NCI-H128 (cell line): ENCODE results near the gene GALNTL6.
"Not testable (repeated sequence)": the region's sequence is repeated elsewhere in the genome, so short reads cannot be mapped to it uniquely, and the experiment has no call there.

Source experiments
- DNase-seq: peaks from one replicate; lab custom pipeline; 2025; ENCODE audit not compliant: unreplicated experiment; lab: John Stamatoyannopoulos, UW

GALNTL6 gene

DNA sequence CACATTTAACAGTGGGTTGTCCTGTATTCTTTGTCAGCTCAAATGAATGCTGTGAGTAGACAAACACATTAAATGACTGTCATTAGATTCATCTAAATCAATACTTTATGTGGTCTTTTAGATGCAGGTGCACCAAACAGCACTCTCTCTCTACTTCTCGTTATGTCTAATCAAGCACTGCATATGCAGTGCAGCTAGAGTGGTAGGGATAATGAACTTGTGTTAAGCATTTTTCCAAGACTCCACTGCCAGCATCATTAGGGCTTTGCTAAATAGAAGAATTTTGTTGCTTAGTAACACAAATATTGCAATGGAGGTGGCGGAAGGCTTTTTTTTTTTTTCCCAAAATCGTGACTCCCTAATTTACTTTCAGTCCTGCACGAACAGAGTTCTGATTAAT is 908.5 kb downstream of the GALNTL6 start:
- peak; percentile 7 for DNase-seq

DNA sequence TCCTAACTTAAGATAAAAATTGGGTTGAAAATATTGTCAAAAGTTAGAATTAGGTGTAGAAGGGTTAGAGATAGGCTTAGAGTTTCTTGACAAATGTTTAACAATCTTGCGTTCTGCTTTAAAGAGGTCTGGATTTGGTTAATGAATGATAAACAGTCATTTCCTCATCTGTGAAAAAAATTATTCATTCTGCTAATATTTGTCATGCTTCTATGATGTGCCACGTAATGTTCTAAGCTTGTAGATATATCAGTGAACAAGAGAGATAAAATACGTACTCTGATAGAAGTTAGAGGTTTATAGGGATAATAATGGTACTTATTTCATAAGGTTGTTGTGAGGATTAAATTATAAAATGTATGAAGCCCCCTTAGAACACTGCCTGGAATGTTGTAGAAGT is 912.4 kb downstream of the GALNTL6 start:
- no peak for DNase-seq

DNA sequence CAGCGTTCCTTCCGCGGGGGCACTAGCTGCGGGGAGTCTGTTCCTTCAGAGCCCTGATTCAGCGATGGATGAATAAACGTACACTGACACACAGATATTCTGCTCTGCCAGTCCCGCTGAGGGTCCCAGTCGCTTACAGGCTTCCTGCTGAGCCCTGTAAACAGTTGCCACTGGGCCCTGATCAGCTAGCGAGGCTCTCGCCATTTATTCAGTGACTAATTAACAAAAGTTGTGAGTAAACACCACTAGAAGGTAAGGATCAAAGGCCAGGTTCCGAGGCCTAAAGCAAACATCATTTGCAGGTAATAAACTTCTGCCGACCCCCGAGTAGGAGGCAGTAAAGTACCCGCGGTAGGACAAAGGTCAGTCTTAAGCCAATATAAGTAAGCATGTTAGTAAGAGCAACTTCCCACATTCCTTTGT is 912.8 kb downstream of the GALNTL6 start:
- no peak for DNase-seq

DNA sequence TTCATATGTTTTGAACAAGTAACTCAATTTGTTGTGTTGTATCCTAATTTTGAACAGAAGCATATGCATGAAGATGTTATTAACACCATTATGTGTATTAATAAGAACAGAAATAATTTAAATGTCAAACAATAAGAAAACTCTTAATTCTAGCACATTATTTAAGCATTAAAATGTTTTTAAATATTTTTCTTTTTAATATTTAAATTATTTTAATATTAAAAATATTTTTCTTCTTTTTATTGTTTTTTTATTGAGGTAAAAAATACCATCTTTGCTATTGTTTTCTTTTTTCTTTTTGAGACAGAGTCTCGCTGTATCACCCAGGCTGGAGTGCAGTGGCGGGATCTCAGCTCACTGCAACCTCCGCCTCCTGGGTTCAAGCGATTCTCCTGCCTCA is 914.4 kb downstream of the GALNTL6 start:
- no peak for DNase-seq

DNA sequence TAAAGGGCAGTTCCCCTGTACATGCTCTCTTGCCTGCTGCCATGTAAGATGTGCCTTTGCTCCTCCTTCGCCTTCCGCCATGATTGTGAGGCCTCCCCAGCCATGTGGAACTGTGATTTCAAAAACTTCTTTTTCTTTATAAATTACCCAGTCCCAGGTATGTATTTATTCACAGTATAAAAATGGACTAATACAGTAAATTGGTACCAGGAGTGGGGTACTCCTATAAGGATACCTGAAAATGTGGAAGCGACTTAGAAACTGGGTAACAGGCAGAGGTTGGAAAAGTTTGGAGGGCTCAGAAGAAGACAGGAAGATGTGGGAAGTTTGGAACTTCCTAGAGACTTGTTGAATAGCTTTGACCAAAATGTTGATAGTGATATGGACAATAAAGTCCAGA is 920.4 kb downstream of the GALNTL6 start:
- not testable (repeated sequence) for DNase-seq

DNA sequence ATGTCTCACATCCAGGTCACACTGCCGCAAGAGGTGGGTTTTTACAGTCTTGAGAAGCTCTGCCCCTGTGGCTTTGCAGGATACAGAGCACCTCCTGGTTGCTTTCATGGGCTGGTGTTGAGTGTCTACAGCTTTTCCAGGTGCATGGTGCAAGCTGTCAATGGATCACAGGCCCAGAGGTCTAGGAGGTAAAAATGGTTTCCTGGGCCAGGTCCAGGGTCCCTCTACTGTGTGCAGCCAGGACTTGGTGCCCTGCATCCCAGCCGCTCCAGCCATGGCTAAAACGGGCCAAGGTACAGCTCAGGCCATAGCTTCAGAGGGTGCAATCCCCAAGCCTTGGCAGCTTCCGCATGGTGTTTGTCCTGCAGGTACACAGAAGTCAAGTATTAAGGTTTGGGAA is 921.4 kb downstream of the GALNTL6 start:
- DNase-seq, result no peak

DNA sequence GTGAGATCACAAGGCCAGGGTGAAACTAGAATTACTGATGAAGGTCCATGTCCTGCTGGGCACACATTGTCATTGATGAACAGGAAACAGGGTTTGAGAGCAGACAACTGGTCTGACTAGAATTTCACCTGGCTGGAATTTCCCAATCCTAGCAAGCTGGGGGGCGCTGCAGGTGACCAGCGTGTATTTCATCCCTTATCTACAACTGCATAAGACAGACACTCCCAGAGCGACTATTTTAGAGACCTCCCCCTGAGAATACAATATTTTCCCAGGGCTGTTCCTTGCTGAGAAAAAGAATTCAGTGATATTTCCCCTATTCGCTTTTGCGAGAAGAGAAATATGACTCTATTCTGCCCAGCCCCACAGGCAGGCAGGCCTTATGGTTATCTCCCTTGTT is 922.8 kb downstream of the GALNTL6 start:
- no peak for DNase-seq

DNA sequence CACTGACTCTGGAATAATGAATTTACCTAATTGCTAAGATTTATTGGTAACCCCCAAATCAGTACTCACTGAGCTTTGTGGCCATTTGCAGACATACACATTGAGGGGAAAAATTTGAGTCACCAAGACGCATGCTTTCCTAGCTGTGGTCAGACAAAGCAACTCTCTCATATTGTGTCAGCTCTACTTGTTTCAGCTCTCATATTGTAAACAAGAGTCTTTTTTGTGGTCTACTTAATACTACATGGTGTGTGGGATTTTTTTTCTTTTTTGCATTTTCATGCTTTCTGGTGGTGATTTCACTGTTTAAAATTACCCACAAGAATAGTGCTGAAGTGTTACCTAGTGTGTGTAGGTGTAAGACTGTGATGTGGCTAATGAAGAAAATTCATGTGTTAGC is 927.2 kb downstream of the GALNTL6 start:
- no peak for DNase-seq

DNA sequence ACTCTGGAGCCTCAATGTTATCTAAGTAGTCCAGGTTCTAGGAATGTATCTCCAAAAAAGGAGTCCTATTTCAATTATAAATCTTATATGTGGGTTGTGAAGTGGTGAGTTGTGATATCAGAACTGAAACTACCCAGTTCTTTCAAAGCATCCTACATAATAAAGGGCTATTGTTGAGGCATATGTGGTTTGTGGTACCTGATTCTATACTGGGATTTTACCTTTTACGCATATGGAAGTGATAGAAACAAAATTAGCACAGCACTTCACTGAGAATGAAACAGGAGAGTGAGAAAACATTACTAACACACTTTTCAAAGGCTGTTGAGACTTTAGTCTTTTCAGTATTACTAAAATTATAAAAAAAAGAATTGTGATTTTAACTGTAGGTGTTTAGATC is 937.7 kb downstream of the GALNTL6 start:
- no peak for DNase-seq

DNA sequence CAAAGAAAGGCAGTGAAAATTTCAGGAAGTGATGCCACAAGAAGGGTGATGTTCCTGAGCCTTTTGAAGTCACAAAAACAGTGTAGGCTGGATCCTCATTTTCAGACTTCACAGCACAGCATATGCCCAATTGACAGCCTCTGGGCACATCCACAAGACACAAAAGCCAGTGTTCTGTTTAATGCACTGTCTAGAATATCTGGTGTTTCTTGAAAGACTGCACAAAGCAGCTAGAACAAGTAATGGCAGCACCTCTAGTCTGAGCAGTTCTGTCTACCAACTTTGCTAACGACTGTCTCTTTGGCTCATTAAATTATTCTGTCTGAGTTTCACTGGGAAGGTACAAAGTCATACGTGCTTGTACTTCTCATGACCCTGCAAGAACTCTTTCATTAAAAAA is 938.3 kb downstream of the GALNTL6 start:
- no peak for DNase-seq

DNA sequence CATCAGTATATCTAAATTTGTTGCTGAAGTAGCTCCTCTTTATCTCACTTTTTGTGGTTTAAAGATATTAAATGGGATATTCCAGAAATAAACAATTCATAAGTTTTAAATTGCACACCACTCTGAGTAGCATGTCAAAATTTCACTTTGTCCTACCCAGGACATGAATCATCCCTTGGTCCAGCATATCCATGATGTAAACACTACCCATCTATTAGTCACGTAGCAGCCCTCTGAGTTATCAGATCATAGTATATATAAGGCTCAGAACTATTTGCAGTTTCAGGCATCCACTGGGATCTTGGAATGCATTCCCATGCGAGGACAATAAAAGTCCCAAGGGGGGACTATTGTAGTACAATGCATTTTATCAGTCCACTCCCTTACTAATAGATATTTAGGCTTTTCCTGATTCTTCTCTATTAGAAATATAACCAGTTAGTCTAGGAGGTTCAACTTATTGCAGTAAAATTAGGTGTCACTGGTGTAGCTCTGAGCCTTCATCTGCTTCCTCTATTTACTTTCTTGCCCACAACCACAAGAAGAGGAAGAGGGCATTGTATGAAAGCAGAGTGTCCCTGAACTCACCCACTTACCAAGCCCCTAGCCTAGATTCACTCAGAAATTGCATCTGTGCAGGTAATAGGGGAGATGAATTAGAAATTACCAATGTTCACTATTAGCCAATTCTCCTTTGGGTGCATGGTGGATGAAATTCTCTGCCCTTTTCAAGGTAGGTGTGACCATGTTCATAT is 945.6 kb downstream of the GALNTL6 start:
- no peak for DNase-seq

DNA sequence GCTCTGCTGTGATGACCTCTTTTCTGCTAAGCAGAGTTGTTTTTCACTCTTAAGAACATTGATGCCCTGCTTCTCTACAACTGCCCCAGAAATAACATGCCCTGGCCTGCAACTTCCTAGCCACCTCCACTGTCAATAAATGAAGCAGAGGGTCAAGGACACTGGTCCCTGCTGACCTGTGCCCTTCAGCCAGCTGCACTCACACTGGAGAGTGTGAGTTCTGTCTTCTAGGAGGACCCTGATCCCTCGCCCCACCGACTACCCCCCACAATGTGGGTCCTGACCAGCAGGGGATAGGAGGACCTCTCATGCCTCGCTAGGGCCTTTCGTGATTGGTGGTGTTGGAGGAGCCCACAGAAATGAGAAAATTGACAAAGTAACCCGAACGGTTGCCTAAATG is 947.3 kb downstream of the GALNTL6 start:
- DNase-seq, result no peak

DNA sequence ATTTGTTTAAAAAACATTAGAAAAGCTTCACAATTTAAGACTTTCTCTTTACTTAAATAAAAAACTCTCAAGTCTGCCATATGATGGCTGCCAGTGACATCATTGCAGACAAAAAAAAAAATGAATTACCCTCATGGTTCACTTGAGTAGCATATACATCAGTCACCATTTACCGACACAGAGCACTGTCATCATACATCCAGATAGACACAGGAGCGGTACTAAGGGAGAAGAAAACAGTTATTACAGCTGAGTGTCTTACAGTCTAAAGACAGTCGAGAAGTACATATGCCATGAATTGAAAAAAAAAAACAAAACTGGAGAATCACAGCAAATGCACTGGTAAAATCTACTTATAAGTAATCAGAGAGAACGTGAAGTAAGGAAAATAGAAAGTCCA is 949.7 kb downstream of the GALNTL6 start:
- DNase-seq, result no peak

DNA sequence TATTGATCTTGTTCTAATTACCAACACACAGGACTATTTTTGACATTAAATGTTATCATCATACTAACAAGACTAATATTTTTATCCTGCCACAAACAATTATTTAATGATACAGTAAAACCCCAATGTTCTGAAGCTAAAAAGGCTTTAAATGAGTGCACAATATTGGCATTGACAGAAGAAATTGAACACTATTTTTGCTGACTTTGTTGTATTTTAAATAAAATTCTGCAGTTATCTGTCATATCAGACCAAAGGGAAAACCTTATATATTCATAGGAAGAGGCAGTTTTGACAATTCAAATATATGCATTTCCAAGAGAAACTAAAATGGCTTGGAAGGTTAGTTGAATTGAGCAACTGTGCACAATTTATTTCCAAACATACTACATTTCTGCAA is 957.6 kb downstream of the GALNTL6 start:
- DNase-seq, result no peak

DNA sequence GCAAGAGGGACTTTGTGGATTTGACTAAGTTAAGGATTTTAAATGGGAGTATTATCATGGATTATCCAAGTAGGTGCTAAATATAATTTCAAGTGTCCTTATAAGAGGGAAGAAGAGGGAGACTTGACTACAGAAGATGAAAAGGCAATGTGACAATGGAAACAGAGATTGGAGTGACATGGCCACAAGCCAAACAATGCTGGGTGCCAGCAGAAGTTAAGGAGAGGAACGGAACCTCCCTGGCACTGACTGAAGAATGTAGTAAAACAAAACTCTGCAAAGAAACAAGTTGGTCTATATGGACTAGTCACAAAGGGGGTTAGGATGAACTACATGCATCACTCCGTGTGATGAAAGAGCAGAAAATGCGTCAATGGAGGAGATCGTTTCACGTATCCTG is 959.6 kb downstream of the GALNTL6 start:
- no peak for DNase-seq

DNA sequence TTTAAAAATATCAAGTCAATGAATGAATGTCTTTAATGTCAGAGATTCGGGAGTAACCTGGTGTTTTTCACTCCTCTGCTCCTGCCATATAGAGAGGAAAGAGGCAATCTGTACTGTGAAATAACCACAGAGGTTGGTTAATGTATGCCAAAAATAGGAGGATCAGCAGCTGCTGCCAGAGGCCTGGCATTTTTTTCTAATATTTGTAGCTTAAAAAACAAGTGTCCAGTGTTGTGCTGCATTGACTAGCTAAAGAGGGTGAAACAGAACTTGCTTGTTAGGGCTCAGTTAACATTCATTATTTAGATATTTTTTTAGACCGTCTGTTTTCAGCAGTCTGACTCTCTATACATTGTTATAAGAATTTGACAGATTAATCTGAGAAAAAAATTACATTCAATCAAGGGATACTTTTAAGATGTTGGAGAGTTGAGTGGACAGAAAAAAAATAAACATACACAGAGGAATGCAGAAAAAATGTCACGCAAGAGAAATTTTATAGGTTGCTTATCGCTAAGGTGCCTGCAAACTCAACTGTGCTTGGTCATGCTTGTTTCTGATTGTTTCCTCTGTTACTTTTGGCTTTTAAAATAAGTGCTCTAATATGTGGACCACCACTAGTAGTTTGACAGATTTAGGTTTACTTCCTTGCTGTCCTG is 963.1 kb downstream of the GALNTL6 start:
- DNase-seq, result no peak

DNA sequence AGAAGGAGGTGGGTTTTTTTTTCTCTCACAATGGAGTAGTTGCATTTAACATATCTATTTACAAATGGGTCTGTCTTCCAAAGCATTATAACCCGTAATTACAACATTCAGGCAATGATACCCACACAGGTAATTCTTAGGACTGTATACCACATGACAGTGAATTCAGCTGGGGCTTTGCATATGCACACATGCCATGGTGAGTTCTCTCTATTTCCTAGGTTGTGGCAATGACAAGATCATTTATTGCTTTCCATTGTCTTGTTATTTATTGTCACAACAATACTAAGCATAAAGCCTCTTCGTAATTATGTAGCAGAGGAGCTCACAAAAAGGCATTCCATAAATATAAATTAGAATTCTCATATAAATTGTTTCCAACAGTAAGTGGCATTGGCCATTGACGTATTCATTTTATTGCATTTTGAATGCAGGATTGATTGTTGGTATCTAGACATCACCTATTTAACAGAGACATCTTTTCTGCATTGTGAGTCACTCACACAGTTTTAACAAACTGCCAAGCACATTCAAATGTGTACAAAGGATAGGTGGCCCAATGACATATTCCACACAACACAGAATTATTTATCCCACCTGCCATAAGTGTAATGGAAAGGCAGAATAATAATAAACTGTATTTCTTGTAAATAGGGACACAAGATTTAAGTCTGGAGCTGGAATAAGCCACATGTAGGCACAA is 964.7 kb downstream of the GALNTL6 start:
- DNase-seq, result no peak

DNA sequence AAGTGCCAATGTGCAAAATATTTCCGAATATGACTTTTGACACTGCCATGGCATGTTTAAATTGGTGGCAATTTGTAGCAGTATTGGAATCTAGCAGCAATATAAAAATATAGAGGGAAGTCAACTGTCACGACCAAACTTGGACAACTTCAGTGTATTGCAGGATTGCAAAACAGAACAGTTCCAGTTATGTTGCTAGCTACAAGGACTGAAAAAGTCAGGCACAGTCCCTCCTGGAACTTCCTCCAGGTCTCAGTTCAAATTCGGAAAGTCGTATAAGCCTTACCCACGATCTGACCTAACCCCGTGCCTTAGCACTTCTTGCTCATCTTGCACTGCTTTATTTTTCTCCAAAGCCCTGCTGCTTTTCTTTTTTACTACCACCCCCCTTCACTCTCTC is 965.4 kb downstream of the GALNTL6 start:
- no peak for DNase-seq

DNA sequence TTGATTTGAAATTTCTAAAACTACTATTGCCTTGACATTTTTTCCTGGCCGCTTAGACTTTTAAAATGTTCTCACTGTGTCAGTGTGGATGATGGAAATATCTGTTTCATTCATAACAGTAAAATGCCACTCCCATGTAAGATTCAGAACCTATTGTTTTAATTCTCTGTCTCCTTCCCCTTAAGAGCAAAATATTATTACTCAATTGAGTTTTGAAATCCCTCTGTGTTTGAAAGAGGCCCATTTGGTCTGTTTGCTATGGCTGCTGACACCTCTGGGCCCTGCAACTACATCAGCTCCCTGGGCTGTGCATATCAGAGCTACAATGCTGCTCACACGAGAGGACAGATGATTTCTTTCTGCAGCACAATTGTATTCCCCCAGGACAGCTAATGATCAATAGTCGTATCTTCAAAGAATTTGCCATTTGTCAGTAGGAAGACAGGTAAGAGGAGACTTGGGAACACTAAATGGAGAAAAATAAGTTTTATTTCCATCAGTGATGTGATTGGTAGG is 967.4 kb downstream of the GALNTL6 start:
- DNase-seq, result no peak

DNA sequence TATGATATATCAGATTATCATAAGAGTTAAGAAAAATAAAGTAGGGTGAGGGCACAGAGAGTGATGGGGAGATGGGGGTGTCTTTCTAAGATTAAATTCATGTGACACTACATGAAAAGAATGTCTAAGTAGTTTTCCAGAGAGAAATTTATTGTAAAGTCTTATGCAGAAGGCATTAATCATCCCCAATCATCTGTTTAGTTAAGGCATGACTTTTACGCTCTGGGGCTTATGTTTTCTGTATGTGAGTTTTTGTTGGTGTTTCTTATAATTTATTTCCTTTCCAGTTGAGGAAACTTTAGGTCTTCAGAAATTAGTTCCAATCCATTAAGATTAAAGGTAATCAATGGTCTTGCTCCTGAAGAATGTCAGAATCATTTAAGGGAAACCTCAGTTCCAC is 972.4 kb downstream of the GALNTL6 start:
- DNase-seq, result no peak

DNA sequence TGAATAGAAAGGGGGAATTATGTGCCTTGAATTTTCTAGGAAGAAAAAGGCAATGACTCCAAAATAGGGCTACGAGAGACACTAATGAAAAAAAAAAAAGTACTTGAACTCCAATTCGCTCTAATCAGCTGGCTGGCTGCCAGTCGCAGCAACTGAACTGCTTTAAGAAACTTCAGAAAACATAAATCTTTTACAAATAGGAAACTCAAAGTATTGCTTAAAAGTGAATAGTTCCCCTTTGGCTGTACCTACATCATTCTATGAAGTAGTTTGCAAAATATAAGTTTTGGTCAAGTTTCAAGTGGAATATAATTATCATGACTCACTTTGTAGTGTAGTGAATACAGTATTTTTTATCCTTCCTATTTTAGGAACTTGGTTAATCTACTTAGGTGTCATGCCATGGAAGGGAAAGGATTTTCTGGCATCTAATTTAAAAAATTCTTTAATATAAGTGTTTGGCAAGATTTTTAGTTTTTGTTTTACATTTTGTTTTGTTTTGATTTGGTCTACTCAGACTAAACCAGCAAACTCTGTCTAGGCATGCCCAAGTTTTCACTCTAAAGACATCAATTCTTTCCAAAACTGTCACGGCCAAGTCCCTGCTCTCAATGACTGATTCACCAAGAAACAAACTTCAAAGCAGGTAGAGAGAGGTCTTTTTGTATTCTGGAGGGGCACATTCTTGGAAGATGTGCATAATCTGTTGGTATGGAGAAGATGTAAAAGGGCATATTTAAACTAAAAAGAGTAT is 973.0 kb downstream of the GALNTL6 start:
- no peak for DNase-seq
